ENCODE measurements around the gene ELOB.
"Not testable (repeated sequence)": the region's sequence is repeated elsewhere in the genome, so short reads cannot be mapped to it uniquely, and the experiment has no call there.

The ELOB gene

GRCh38 chr16:2743007-2743810 lies 33.9 kb downstream of the ELOB start:
- no peak for DNase-seq

DNA sequence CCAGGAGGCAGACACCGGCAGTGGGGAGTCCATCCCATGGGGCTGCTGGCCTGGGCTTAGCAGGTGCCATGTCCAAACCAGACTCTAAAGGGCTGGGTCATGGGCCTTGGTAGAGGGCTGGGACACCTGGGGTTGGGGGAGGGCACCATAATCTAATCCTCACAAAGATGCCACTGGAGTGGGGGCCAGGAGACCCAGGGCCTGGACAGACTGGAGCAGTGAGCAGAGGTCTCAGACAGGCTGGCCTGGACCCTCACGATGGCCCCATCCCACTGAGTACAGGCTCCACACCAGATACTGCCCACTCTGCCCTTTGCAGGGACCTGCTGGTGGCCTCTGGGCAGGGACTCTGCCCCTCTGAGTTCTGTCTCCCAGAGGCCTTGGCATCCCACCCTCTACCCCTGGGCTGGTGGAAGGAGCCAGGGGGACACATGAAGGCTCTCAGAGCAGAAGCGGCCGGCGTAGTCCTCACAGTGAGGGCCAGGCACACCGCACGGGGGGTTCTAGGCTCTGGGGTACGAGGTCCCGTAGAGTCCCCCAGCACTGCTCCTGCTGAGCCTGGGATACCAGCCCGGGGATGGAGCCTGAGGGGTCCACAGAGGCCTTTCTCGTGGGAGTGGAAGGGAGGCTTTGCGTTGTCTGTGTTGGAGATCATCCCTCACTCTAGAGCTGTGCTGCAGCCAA lies 34.6 kb downstream of the ELOB start:
- DNase-seq = no peak

DNA sequence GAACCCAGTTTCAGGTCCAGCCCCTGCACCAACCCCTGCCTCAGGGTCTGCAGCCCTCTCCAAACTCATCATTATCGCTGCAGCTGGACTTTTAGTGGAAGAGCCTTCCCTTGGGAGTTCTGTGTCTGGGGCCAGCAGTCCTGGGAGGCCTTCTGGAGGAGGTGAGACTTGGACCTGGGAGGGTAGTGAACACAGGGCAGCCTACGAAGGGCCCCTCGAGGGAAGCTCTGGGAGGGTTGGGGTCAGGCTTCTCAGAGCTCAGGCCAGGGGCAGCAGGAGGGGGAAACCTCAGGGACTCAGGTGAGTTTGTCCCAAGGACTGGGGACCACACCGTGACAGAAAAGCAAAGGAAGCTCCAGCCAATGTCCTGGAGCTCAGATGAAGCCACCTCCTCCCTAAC lies 35.9 kb downstream of the ELOB start:
- DNase-seq = no peak

DNA sequence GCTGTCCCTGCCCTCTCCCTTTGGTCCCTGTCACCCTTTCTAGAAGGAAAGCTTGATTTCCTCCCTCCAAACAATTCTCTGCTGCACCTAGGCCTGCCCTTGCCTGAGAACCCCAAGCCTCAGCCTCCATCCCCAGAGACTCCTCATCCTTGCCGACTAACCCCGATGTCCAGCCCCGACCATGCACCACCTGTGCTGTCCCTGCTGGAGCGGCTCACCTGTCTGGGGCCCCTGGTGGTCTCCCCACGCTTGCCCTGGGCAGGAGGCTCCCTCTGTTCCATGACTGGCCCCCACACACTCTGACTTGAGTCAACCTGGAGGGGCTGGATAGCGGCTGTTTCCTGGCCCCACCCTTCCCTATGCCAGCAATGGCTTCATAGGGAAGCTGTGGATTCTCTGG lies 36.6 kb downstream of the ELOB start:
- no peak for DNase-seq

- DNase-seq = no peak
Measured at GRCh38 chr16:2739625-2740430, 37.3 kb downstream of the ELOB start.

DNA sequence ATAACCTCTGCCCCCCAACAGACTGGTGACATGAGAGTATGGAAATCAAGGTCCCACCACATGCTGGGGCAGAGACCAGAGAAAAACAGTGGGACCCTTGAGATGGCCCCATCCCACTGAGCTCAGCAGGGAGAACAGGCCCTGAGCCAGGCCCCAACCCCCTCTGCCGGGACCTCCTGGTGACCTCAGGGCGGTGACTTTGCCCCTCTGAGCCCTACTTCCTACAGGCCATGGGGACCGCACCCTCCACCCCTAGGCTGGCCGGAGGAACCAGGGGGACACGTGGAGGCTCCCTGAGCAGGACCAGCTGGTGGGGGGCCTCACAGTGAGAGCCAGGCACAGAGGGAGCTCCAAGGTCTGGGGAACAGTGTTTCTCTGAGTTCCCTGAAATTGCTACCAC lies 38.5 kb downstream of the ELOB start:
- DNase-seq = no peak

- DNase-seq = no peak
Measured at GRCh38 chr16:2737895-2738418, 39.1 kb downstream of the ELOB start.

- DNase-seq = no peak
Measured at GRCh38 chr16:2737238-2737605, 39.9 kb downstream of the ELOB start.

DNA sequence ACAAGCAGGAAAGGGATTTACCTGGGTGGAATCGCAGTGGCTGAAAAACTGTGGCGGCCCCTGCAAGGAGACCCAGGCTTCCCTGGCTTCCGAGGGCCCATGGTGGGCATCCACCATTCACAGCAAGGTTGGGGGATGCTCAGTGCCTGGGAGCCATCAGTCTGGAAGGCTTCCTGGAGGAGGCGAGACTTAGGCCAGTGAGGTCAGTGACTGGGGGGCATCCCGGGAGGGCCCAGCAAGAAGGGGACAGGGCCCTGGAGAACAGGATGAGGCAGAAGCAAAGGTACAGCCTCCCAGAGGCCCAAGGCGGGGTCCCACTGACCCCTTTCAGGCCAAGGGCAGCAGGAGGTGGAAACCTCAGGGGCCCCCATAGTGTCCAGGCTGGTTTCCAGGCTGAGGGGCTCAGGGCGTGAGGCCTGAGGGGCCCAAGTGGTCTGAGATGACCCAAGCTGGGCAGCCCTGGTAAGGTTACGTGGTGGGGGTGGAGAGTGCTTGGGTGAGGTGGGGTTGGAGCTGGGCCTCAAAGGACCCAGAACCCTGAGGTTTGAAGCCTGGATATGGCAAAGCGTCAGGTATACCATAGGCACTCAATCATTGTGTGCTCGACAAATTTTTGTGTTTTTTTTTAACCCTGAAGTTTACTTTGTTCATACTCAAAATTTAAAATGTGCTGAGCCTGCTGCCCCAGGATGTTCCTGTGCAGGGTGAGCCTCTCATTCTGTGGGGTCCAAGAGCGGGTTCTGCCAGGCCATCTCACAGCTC lies 40.4 kb downstream of the ELOB start:
- no peak for DNase-seq

DNA sequence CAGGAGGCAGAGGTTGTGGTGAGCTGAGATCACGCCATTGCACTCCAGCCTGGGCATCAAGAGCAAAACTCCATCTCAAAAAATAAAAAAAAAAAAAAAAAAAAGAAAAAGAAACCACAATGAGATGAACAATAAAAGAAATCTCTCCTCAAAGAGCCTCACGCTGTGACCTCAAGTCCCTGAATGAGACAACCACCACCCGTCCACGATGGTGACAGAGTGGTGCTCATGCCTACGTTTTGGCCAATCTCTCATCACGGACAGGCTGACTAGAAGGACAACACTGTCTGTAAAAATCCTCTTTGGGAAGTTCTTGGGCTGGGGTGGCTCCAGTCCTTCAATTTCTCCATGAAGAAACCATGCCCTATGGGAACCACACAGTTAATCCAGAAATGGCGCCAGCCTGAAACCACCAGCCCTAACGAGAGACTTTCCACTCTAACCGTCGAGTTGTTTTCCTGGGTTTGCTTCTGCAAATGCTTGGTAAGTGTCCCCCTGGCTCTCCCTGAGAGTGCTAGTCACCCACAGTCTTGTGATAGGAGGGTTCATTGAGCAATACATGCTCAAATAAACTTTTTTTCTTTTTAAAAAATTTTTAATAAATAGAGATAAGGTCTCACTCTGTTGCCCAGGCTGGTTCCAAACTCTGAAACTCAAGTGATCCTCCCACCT lies 42.1 kb downstream of the ELOB start:
- peak; percentile 33 for DNase-seq

DNA sequence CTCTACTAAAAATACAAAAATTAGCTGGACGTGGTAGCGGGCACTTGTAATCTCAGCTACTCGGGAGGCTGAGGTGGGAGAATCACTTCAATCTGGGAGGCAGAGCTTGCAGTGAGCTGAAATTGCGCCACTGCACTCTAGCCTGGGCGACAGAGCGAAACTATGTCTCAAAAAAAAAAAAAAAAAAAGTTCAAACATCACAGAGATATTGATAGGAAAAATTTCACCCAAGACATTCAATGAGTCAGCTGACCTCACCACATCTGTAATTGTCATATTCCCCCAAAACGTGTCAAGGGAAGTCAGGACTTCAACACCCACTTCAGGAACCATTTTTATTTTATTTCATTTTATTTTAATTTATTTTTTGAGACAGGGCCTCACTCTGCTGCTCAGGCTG lies 49.0 kb downstream of the ELOB start:
- DNase-seq = no peak

- no peak for DNase-seq
Measured at GRCh38 chr16:2726923-2727322, 50.2 kb downstream of the ELOB start.

DNA sequence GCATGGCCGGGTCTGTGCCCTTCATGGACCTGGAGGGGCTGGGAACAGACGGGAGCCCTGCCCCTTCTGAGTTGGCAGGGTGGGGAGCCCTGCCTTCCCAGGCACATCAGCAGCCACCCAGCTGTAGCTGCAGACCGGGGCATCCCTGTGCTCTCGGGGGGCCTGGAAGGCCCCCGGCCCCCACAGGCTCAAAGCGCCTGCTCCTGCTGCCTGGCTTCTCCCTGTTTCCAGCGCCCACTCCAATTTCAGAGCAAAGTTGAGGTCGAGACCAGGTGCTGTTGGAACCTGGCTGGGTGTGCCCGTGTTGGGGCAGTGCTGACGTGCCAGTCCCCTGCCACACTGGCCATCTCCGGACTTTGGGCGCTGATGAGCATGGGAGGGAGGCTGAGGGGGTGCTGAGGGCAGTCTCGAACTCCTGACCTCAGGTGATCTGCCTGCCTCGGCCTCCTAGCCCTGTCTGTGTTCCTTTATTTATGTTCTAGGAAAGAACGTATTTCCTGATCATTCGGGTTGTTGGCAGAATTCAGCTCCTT lies 52.2 kb downstream of the ELOB start:
- no peak for DNase-seq

GRCh38 chr16:2724088-2724676 lies 52.9 kb downstream of the ELOB start:
- DNase-seq = no peak

GRCh38 chr16:2721634-2722173 lies 55.4 kb downstream of the ELOB start:
- DNase-seq = not testable (repeated sequence)
